Activated CD8-positive, alpha-beta memory T cell treated with anti-CD3 and anti-CD28 coated beads, Interleukin-2, amount 10 ng/mL, durations not matched to agents 7 days and 5 days (primary cell): Measurements from ENCODE around the gene CCDC167. TPM values are rescaled to one million over a fixed set of nuclear protein-coding genes. Genes with fewer than 3 reads are reported as not detected.

Experiments
- ATAC-seq: fragments of 150-1000 bp; cut with Tn5 transposase; one replicate; pipeline ENCODE4 v1.10.0; 2021; ENCODE audit warnings: moderate library complexity
- CTCF ChIA-PET: fragments of 350-600 bp; sonication (Branson Sonifier 250); formaldehyde crosslinking; loops from one replicate; lab custom pipeline; 2021; ENCODE audit warnings: antibody characterized with exemption; lab: Charles Lee
- DNase-seq: peaks from one replicate; pipeline ENCODE4 v3.0.0-alpha.2; 2020
- H3K27ac Mint-ChIP-seq: one replicate; pipeline ENCODE4 v1.8.0; 2021; ENCODE audit warnings: mild to moderate bottlenecking, mixed read lengths
- H3K27me3 Mint-ChIP-seq: one replicate; pipeline ENCODE4 v1.8.0; 2021; ENCODE audit warnings: mixed read lengths
- H3K36me3 Mint-ChIP-seq: one replicate; pipeline ENCODE4 v1.8.0; 2021; ENCODE audit warnings: mild to moderate bottlenecking, mixed read lengths
- H3K4me1 Mint-ChIP-seq: one replicate; pipeline ENCODE4 v1.8.0; 2021; ENCODE audit warnings: mixed read lengths
- H3K4me3 Mint-ChIP-seq: one replicate; pipeline ENCODE4 v1.8.0; 2021; ENCODE audit warnings: mild to moderate bottlenecking, moderate library complexity, mixed read lengths
- H3K9me3 Mint-ChIP-seq: one replicate; pipeline ENCODE4 v1.8.0; 2022; ENCODE audit warnings: low read depth, mixed read lengths
- total RNA-seq, 2 experiments: library from RNA; stranded (reverse); gene quantifications; one replicate each; pipeline ENCODE4 v1.2.3, GENCODE V29; 2021

The CCDC167 gene
- total RNA-seq, 2 experiments from 2014 or later: 73.8 to 83.4 TPM

DNA sequence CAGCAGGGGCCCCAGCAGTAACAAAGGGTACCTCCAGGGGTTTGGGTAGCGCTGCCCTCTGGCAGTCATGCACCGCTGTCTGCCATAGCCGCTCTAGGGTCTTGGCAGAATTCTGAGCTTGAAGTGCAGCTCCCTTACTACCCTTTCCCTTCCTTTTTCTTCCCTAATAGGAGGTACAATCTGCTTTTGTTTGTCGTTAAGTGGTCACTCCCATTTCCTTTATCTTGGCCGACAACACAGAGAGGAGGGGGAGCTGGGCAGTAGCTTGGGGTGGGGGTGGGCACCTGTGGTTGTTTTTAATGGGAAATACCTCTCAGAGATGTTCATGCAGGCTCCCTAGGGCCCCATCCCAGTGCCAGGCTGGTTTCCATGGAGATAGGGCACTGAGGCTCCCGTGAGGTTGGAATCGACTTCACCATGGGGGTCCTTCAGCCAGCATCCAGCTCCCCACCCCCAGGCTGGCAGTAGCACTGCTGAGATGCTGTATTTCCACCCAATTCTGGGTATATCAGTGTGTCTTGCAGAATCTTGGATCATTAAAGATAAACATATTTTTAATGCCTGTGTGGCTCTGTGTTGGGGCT lies 18.6 kb downstream of the CCDC167 start:
- ATAC-seq: no peak
- H3K9me3 Mint-ChIP-seq: no peaks in the 10 kb centered on the region

DNA sequence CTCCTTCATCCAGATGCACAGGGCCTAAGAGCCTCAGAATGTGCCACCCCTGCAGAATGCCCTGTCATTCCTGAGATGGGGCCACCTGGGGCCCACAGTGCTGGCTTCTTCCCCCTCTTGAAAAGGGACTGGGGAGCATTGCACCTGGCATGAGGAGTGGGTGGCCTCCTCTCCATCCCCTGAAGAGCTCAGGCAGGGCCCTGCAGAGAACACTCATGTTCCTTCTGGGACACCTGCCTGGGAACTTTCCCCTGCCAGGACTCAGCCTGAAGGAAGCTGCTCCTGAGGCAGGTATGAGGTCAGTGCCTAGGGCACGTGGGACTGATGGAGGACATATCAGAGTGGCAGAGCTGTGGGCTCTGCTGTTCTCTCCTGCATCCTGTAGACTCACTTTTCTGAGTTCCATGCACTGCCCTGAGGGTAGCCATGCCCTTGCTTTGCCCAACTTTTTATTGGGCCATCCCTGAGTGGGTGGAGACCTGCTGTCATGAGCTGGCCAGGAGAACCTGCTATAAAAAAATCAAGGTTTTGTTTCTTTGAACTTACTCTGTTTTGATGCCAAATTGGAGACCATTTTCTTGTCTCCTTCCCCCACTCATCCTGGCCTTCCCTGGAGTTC lies 19.5 kb downstream of the CCDC167 start:
- Mint-ChIP-seq H3K4me1 (peaks cover 3% of the 10 kb centered on the region), H3K36me3 (peaks cover 21% of the 10 kb centered on the region), H3K27ac (no peak overlapping the region), H3K9me3 (no peaks in the 10 kb centered on the region), H3K4me3 (no peak overlapping the region), H3K27me3 (no peaks in the 10 kb centered on the region)
- CTCF ChIA-PET: interaction anchor here (1.3 to 1.5 kb wide), 3 partner anchors 86 to 462 kb away, joined by 3 to 5 read pairs (median 3); no protein-coding TSS in a partner anchor
- DNase-seq (no peak), ATAC-seq (no peak)

More for the DNA sequence above, 18.6 kb downstream of the CCDC167 start:
- peaks cover 18% of the 10 kb centered on the region for H3K36me3 Mint-ChIP-seq
- peak overlapping the region; percentile 29 for H3K27ac Mint-ChIP-seq
- H3K27me3 Mint-ChIP-seq: no peaks in the 10 kb centered on the region
- H3K4me1 Mint-ChIP-seq: peaks cover 3% of the 10 kb centered on the region
- H3K4me3 Mint-ChIP-seq: no peak overlapping the region
- DNase-seq: no peak
- CTCF ChIA-PET: interaction anchor here (1.2 to 1.4 kb wide), 3 partner anchors 85 to 173 kb away, joined by 3 to 4 read pairs (median 3); no protein-coding TSS in a partner anchor

DNA sequence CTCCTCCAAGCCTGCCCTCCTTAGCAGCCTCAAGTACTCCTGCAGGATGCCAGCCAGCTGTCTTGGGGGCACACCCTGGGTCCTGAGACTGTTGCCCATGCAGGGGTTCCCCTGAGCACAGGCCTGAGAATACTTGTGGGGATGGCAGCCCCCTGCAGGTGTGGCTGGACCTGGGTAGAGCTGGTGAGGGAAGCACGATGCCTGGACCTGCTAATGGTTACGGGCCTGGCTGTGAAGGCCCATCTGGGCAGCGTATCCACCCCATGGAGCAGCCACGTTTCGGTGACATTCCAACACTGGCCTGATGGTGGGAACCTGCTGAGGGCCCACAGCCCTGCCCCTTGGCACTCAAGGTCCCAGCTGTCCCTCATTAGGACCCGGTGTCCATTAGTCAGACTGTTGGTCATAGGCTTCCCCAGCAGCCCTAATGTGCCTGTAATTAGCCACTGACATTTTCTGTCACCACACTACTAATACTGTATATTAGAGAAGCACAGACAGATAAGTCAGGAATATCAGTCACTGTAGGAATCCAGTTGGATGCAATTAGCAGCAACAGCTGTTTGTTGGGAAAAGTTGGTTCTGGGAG lies 20.3 kb downstream of the CCDC167 start:
- H3K27ac Mint-ChIP-seq: no peak overlapping the region
- ATAC-seq: no peak
- peaks cover 3% of the 10 kb centered on the region for H3K4me1 Mint-ChIP-seq
- no peak overlapping the region for H3K4me3 Mint-ChIP-seq
- no peak for DNase-seq
- H3K9me3 Mint-ChIP-seq: no peaks in the 10 kb centered on the region
- CTCF ChIA-PET: interaction anchor here (1.4 to 1.5 kb wide), 2 partner anchors 86 to 461 kb away, joined by 3 to 5 read pairs; no protein-coding TSS in a partner anchor
- H3K27me3 Mint-ChIP-seq: no peaks in the 10 kb centered on the region
- peaks cover 26% of the 10 kb centered on the region for H3K36me3 Mint-ChIP-seq

DNA sequence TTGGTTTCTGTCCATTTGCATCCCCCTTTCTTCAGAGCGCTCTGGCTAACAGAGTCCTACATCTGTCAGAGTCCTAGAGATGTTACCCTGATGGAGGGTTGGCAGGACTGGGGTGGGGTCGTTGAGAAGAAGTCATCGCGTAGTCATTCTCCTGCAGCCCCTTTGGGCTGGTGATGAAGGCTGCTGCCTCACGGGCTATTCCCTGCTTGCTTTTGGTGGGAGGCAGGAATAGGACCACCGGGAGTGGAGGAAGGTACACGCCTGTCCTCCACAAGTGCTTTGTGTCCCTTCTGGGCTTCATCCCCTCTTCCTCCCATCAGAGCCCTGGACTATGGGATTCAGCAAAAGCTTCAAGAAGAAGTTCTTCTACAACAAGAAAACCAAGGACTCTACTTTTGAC lies 20.9 kb downstream of the CCDC167 start:
- DNase-seq: no peak
- Mint-ChIP-seq H3K9me3 (no peaks in the 10 kb centered on the region), H3K4me3 (no peak overlapping the region), H3K36me3 (peaks cover 31% of the 10 kb centered on the region), H3K27ac (peak overlapping the region; percentile 24), H3K4me1 (peaks cover 2% of the 10 kb centered on the region), H3K27me3 (no peaks in the 10 kb centered on the region)
- ATAC-seq: no peak
- CTCF ChIA-PET: interaction anchor here (1.5 to 1.6 kb wide), 2 partner anchors 154 to 461 kb away, joined by 3 read pairs; no protein-coding TSS in a partner anchor

DNA sequence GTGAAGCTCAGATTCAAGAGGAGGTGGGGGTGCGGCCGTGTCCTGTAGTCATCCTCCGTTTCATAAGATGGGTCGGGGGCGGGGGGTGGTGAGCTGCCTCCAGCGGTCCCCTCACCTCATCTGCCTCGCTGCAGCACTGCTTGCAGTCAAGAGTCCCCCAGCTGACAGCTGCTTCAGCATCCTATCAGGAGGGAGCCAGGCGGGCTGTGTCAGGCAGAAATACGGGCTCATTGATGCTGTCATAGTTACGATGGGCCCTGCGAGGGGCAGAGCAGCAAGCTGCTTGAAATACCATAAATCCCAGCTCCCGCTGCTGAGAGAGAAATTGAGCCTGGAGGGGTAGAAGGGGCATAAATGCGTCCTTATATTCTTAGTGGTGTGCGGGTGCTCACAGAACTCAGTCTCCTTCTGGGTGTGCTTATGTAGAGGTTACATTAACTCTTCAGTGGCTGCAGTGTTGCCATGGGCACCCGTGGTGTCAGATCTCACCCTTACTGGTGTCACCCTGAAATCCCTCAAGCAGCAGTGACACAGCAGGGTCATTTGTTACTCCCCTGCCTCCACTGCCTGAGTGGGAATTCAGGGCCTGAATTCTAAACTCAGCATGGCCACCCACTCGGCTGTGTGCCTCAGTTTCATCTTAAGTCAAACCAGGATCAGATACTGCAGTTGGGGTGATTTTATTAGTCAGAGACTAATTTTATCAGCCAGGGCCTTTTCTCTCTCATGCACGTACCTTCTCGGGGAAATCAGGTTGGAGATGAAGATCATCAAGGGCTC lies 21.8 kb downstream of the CCDC167 start:
- ATAC-seq (no peak), DNase-seq (no peak)
- Mint-ChIP-seq H3K4me1 (no peaks in the 10 kb centered on the region), H3K36me3 (peaks cover 35% of the 10 kb centered on the region), H3K4me3 (no peak overlapping the region), H3K27me3 (no peaks in the 10 kb centered on the region), H3K27ac (no peak overlapping the region), H3K9me3 (no peaks in the 10 kb centered on the region)
- CTCF ChIA-PET: interaction anchor here (1.6 kb wide), 1 partner anchor 153 kb away, joined by 3 read pairs; no protein-coding TSS in a partner anchor

DNA sequence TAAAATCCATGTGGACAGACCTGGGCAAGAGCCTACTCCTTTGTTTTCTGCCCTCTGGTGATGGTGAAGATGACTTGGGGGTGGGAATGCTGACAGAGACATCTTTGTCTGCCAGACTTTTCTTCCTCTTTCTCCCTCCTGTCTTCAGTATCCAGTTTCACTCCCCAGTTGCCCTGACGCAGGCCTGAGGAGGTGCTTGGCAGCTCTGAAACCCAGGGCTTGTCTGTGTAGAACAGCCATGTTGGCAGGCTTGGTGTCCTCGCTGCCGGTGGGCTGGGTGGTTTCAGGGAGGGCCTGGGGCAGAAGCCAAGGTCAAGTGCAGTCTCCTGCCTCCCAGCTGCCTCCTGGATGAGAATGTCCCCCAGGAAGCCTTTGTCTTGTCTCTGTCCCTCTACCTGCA lies 22.5 kb downstream of the CCDC167 start:
- no peak for ATAC-seq

DNA sequence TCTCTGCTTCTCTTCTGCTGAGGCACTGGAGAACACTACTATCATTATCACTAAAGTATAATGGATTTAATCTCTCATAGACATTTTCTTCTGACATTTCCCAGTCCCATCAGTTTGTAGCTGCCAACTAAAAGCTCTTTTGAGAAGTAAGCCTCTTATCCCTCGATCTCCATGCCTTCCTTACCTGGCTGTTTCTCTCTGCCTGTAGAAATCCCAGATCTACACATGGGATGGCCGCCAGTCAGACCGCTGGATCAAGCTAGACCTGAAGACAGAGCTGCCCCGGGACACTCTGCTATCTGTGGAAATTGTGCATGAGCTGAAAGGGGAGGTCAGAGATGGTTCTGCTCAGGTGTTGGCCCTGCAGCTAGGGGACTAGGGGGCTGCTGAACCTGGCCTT lies 25.4 kb downstream of the CCDC167 start:
- H3K27me3 Mint-ChIP-seq: no peaks in the 10 kb centered on the region
- no peak for DNase-seq
- no peaks in the 10 kb centered on the region for H3K9me3 Mint-ChIP-seq
- CTCF ChIA-PET: no interaction called here
- no peaks in the 10 kb centered on the region for H3K4me1 Mint-ChIP-seq
- no peak overlapping the region for H3K4me3 Mint-ChIP-seq
- no peak for ATAC-seq
- peaks cover 57% of the 10 kb centered on the region for H3K36me3 Mint-ChIP-seq
- H3K27ac Mint-ChIP-seq: no peak overlapping the region

More for the DNA sequence above, 22.5 kb downstream of the CCDC167 start:
- H3K27me3 Mint-ChIP-seq: no peaks in the 10 kb centered on the region
- peaks cover 39% of the 10 kb centered on the region for H3K36me3 Mint-ChIP-seq
- H3K27ac Mint-ChIP-seq: no peak overlapping the region
- CTCF ChIA-PET: interaction anchor here (1.6 kb wide), 1 partner anchor 152 kb away, joined by 3 read pairs; no protein-coding TSS in a partner anchor
- H3K4me3 Mint-ChIP-seq: no peak overlapping the region
- no peaks in the 10 kb centered on the region for H3K4me1 Mint-ChIP-seq
- DNase-seq: no peak
- H3K9me3 Mint-ChIP-seq: no peaks in the 10 kb centered on the region

DNA sequence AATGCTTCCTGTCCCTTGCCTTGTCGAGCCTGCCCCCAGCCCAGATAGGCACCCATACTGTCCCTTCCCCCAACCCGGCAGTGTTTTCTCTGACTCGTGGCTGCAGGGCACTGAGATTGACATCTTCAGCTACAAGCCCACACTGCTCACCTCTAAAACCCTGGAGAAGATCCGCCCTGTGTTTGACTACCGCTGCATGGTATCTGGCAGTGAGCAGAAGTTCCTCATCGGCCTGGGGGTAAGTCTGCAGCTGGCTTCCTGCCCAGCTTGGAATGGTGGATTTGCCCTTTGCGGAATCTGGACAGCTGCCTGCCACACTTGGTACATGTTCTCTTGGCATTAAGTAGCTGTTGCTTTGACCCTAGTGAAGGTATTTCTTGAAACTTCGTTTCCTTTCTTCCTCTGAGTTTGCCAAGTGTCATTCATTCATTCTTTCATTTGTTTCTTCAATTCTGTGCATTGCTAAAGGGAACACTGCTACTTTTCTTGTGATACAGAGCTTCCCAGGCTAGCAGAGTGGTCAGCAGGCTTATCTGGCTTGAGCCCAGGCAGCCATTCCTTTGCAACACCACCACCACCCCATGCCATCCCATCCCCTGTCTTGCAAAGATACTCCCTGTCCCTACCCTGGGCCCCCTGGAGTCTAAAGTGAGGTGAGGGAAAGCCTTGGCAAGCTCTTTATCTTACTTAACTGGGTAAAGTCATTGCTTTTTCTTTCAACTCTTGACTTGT lies 26.2 kb downstream of the CCDC167 start:
- Mint-ChIP-seq H3K4me1 (no peaks in the 10 kb centered on the region), H3K4me3 (no peak overlapping the region), H3K9me3 (no peaks in the 10 kb centered on the region), H3K27me3 (no peaks in the 10 kb centered on the region), H3K36me3 (peaks cover 61% of the 10 kb centered on the region), H3K27ac (peak overlapping the region; percentile 14)
- CTCF ChIA-PET: interaction anchor here (1.4 kb wide), 1 partner anchor 10 kb away, joined by 3 read pairs; no protein-coding TSS in a partner anchor
- ATAC-seq: no peak
- DNase-seq: no peak

DNA sequence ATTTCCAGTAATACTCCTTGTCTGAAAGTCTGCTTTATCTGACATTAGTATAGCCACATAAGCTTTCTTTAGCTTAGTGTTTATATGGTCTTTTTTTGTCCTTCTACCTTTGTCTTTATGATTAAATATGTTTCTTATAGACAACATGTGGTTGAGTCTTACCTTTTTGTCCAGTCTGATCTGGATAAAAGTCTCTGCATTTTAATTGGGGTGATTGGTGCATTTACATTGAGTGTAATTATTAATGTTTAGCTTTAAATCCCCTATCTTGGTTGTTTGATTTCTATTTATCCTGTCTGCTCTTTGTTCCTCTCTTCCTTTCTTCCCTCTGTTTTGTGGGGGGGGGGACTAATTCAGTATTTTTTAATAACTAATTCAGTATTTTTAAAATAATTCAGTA lies 32.0 kb downstream of the CCDC167 start:
- H3K27me3 Mint-ChIP-seq: no peaks in the 10 kb centered on the region
- no peak overlapping the region for H3K27ac Mint-ChIP-seq
- peaks cover 75% of the 10 kb centered on the region for H3K36me3 Mint-ChIP-seq
- H3K9me3 Mint-ChIP-seq: peaks cover 4% of the 10 kb centered on the region
- H3K4me1 Mint-ChIP-seq: no peaks in the 10 kb centered on the region
- no peak for ATAC-seq
- CTCF ChIA-PET: interaction anchor here (1.4 kb wide), 1 partner anchor 99 kb away, joined by 6 read pairs; no protein-coding TSS in a partner anchor
- no peak for DNase-seq
- H3K4me3 Mint-ChIP-seq: no peak overlapping the region

DNA sequence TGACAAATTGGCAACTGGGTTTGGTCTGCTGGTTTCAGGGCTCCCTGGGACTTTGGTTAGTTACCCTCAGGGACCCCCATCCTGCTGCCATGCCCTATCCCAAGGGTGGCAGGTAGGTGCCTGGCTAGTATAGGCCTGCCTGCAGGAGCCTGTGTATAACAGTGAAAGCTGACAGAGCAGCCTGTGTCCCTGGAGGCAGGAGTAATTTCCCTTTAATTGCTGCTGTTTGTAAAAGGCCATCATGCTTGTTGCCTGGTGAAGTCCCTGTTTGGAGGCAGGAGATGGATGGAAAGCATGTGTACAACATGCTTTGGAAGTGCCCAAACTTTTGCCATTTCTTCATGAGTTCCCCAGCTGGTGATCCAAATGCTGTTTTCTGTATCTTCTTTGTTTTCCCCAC lies 36.6 kb downstream of the CCDC167 start:
- CTCF ChIA-PET: no interaction called here
- H3K27ac Mint-ChIP-seq: peak overlapping the region; percentile 21
- peaks cover 74% of the 10 kb centered on the region for H3K36me3 Mint-ChIP-seq
- no peak overlapping the region for H3K4me3 Mint-ChIP-seq
- no peaks in the 10 kb centered on the region for H3K4me1 Mint-ChIP-seq
- ATAC-seq (no peak), DNase-seq (no peak)
- no peaks in the 10 kb centered on the region for H3K27me3 Mint-ChIP-seq
- peaks cover 4% of the 10 kb centered on the region for H3K9me3 Mint-ChIP-seq

DNA sequence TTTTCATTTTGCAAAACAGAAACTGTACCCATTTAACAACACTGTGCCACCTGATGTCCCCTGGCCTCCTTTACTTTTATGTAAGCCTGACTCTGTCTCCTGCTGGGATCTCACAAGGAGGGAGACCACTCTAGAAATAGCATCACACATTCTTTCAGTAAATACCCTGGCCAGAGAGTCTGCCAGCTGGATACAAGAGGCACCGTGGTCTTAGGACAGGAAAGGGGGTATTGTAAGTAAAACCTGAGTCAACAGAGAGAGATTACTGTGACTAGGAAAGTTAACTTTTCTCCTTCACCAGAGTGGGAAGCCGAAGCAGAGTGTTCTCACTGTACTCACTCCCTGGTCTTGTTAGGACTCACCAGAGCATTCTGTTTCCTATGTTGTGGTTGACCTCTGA lies 38.9 kb downstream of the CCDC167 start:
- Mint-ChIP-seq H3K9me3 (no peaks in the 10 kb centered on the region), H3K36me3 (peaks cover 72% of the 10 kb centered on the region), H3K27me3 (no peaks in the 10 kb centered on the region), H3K4me1 (no peaks in the 10 kb centered on the region), H3K4me3 (no peak overlapping the region), H3K27ac (no peak overlapping the region)
- ATAC-seq (no peak), DNase-seq (no peak)
- CTCF ChIA-PET: interaction anchor here (1.0 kb wide), 1 partner anchor 9 kb away, joined by 3 read pairs; no protein-coding TSS in a partner anchor

DNA sequence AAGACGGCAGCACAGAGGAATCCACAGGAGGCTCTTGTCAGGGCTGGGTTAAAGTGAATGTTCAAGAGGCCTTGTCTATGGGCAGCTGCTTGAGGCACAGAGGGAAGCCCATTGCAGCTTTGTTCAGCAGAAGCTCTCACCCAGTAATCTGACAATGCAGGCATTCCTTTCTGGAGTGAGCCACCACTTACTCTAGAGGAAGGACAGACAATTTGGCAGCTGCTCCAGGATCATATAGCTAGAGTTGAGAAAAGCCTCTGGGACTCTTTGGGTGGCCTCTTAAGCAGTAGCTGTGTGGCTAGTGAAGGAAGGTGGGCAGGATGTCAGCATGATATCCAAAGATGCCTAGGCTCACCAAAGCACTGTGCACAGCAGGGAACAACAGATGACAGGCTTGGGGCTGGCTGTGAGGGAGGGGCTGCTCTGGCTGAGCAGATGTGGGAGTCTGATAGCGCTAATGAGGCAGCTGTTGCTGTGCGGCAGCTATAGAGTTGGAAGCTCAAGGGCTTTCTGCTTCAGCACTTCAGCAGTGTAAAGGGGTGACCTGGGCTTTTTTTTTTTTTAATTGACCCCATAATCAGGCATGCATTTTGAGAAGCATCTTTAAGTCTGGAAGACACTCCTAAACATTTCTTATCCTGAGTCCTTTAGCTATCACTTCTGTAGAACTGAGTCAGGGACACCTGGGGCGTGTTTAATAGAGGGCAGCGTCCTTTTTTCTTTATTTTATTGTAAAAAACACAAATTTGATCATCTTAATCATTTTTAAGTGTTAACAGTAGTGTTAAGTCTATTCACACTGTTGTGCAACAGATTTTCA lies 39.5 kb downstream of the CCDC167 start:
- CTCF ChIA-PET: interaction anchor here (1.3 kb wide), 1 partner anchor 98 kb away, joined by 3 read pairs; no protein-coding TSS in a partner anchor
- no peak for DNase-seq
- Mint-ChIP-seq H3K4me3 (no peak overlapping the region), H3K4me1 (no peaks in the 10 kb centered on the region), H3K27ac (no peak overlapping the region), H3K36me3 (peaks cover 72% of the 10 kb centered on the region), H3K9me3 (no peaks in the 10 kb centered on the region), H3K27me3 (no peaks in the 10 kb centered on the region)
- ATAC-seq: no peak
